ENCODE results near the gene ATG14.
"Not testable (repeated sequence)": the region's sequence is repeated elsewhere in the genome, so short reads cannot be mapped to it uniquely, and the experiment has no call there.

The ATG14 gene

DNA sequence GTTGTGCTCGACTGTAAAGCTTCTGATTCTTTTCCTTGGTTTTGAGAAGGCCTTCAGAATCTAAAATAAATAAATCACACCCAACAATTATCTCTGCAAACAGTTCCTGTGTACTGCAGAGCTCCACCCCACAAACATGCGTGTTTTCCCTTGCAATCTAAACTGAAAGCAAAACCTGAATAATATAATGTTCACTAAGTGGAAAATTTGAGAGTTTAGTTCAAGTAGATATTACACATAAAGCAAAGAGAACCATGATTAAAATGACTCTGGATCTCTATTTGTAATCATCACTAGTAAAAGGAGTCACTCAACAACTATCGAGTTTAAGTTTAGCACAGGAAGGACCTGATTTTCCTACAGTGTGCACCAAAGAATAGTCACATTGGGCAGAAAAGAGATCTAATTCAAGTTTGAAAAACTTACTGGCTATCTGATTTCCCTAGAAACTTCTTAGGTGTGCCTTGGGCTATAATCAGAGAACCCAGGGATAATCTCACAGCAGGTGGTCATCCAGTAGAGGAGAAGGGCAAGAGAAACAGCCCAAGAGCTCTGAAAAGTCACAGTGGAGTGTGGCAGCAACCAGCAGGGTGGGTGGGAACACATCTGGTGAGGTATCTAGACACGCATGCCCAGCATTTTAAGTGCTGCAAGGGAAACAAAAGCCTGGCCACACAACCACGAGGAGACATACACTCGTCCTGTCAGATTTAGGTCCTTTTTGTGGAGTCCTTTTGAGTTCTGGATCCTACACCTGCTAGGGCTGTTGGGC lies 25.4 kb downstream of the ATG14 start:
- no peak for DNase-seq

DNA sequence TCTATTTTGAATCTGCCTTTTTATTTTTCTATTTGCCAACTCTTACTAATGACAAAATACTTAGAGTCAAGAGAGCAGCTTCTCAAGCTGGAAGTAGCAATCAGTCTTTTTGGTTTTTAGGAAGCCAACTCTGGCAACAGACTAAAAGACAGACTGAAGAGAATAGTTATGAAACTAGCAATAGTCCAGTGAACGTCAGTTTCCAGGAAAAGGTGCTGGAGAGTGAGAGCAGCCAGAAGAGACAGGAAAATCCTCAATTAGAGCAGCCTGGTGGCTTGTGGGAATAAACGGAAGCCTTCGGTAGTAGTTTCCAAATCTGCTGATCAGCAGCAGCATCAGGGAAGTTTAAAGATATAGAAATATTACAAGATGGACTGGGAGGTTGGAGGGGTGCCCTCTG lies 27.1 kb downstream of the ATG14 start:
- DNase-seq, result no peak

DNA sequence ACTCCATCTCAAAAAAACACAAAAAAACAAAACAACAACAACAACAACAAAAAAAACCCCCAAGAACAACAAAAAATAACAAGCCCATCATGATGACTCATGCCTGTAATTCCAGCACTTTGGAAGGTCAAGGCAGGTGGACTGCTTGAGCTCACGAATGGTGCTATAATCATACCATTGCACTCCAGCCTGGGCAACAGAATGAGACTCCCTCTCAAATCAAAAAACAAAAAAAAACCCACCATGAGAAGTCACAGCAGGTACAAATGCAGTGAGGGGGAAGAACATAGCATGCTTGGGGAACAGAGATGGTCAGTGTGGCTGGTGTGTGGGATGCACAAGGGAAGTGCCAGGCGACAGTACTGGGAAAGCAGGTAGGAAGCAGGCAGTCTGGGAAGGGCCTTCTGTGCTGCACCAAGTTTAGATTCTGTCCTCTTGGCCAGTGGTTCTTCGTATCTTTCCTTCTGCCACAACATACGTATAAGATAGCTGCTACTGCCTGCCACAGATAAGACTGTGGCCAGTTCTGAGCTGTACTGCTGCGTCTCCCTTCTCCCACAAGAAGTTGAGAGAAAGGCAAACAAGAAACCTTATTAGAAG lies 28.0 kb downstream of the ATG14 start:
- DNase-seq, result no peak

DNA sequence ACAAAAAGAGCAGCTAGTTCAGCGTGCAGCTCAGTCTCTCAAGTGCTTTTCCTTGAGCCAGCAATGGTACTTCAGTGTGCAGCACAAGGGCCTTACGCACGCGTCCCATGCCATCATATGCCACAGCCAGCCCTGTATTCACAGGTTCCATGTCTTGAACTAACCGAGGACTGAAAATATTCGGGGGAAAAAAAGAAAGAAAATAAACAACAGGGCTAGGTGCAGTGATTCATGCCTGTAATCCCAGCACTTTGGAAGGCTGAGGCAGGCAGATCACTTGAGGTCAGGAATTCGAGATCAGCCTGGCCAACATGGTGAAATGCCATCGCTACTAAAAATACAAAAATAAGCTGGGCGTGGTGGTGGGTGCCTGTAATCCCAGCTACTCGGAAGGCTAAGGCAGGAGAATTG lies 28.6 kb downstream of the ATG14 start:
- DNase-seq, result not testable (repeated sequence)

DNA sequence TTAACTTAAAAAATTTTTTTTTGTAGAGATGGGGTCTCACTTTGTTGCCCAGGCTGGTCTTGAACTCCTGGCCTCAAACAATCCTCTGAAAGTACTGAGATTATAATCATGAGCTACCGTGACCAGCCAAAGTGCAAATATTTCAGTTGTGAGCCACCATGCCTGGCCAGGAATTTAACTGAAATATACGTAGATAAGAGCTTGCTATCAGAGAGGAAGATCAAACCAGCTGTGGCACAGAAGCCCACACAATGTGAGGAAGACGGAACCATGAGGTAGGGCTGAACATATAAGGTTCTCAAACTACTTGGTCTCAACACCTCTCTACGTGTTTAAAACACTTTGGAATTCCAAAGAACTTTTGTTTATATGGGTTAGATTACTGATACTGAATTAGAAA lies 29.1 kb downstream of the ATG14 start:
- DNase-seq, result no peak

DNA sequence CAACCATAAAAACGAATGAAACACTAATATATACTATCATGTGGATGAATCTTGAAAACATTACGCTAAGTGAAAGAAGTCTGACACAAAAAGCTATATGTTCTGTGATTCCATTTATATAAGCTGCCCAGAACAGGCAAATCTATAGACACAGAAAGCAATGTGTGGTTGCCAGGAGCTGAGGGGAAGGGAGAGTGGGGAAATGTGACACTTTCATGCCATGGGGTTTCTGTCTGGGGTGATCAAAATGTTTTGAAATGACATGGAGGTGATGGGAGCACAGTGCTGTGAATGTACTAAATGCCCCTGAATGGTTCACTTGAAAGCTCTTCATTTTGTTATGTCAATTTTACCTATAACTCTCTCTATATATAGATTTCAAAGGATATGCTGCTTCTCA lies 30.1 kb downstream of the ATG14 start:
- DNase-seq, result no peak

DNA sequence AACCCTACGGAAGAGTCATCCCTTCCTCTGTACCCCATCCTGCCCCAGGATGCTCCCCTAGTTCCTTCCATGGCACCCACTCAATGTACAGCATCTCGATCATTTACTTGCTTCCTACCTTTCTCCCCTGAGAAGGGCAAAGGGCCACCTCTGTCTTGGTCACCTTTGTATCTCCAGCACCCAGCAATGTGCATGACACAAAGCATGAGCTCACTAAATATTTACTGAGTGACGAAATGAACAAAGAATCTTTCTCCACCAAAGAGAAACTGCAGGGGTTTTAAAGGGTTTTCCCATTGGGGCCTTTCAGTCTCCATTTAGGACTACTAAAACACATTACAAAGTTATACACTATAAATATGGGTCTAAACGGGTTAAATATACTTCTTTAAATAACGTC lies 30.6 kb downstream of the ATG14 start:
- no peak for DNase-seq

DNA sequence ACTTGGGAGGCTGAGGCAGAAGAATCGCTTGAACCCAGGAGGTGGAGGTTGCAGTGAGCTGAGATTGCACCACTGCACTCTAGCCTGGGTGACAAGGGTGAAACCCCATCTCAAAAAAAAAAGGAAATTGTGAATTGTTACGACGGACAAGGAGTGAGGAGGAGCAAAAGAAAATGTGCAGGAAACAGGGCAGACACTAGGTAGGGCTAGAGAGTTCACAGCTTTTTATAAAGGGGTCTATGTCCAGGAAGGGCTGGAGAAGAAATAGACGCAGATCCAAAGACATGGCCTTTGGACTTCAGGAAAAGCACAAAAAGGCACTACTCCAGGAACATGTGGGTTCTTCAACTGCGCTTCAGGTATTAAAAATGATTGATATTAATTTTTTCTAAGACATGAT lies 34.4 kb downstream of the ATG14 start:
- no peak for DNase-seq

DNA sequence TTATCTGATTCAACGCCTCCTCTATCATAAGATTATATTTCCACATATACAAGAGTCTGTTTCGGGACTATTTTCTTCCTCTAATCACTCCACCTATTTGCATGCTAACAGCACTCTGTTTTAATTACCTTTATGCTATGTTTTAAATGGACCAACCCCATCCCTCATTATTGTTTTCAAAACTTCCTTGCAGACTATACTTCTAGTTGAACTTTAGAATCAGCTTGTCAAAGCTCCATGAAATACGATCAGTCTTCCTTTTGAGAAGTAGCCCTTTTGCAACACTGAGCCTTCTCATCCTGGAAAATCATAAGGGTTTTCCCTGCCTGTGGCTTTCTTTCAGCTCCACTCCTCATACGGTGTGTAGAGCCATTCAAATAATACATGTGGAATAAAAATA lies 36.9 kb downstream of the ATG14 start:
- no peak for DNase-seq

DNA sequence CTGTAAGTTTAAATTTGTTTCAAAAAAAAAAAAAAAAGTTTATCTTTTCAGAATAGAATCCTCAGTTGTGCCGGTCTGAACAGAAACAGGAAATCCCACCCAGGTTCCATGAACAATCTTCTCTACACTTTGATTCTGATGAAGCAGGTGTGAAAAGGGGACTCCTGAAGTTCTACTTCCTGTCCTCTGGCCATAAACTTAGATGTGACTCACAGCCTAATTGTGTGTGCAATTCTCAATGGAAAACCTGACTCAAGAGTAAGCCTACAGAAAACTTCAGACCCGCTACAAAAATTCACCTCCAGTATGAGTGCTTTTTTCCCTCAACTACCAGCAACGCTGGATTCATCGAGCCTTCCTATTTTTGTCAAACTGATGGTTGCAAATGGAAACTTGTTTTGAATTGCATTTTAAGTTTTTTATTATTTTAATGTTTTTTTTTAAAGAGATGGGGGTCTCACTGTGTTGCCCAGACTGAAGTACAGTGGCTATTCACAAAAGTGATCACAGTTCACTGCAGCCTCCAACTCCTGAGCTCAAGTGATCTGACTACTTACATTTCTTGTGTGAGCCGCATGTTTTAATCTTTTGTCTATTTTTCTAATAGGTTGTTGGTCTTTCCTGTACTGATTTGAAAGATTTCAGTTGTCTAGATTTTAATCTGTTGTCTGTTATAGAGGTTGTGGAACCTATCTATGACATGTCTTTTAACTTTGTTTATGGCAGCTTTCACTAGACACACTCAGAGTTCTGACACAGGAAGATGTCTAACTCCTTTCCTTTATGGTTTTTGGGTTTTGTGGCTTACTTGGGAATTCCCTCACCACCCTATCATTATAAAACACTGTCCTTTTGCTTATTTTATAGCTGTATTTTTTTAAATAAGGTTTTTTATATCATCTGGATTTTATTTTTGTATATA lies 37.6 kb downstream of the ATG14 start:
- no peak for DNase-seq

DNA sequence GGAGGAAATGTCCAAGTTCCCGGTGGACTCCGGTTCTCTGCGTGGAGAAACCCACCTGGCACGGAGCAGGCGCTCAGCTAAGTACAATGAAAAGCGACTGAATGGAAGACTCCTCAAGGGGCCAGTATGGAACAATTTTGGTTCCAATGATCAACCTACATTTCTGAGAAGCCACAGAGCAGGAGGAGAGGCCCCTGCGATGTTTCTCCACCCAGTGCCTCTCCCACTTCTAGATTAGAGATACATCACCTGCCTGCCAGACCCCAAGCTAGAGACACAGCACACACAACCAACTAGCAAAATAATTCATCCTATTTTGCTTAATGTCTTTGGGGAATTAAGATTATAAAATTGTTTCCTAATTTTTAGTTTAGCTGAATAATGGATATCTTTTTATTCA lies 38.8 kb downstream of the ATG14 start:
- no peak for DNase-seq

DNA sequence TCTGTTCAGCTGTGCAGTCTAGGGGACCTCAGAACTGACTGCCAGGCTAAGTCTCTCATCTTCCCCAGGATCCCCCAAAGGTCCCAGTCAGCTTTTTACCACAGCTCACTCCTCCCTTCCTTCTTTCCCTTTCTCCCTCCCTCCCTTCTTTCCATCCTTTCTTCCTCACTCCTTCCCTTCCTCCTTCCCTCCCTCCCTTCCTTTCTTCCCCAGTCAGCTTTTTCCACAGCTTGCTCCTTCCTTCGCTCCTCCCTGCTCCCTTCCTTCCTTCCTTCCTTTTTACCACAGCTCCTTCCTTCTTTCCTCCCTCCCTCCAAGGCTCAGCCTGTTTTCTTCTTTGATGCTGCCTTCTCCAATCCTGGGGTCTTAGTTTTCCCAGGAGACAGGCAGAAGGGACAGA lies 39.2 kb downstream of the ATG14 start:
- no peak for DNase-seq

DNA sequence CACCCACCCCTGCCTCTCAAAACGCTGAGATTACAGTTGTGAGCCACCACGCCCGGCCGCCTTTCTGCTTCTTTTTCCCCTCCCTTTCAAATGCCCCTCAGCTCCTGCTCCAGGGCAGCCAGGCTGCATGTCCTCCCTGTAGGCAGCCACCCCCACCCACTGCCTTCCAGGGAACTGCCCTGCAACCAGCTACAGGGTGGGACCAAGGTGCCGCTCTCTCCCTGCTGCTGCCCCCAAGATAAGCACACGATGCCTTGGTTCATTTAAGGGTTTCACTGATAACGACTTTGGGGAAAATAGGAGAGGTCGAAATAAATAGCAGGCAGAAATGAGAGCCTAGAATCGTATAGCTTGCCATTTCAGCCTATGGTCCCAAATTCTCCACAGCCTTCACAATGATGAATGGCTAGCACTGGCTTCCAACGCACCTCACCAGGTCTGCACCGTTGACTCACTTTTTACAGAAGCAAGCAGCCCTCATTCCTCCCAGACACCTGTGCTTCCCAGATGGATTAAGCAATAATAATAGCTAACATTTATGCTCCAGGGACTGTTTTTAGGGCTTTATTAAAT lies 40.7 kb downstream of the ATG14 start:
- DNase-seq, result no peak

DNA sequence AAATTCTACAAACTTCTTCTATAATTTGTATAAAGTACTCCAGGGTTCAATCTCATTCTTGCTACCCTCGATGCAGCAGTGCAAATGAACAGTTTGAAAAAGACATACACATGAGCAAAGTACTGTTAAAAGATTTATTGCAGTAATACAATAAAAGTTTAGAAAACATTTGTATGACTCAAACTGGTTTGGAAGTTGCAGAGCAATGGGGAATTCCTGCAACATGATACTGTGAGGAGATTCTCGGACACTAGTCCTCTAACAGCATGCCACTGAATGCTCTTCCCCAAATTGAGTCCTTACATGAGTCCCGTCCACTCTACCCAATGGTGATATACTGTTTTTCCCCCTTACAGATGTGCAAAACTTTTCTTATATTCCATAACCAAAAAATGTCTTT lies 45.4 kb downstream of the ATG14 start:
- DNase-seq, result no peak

DNA sequence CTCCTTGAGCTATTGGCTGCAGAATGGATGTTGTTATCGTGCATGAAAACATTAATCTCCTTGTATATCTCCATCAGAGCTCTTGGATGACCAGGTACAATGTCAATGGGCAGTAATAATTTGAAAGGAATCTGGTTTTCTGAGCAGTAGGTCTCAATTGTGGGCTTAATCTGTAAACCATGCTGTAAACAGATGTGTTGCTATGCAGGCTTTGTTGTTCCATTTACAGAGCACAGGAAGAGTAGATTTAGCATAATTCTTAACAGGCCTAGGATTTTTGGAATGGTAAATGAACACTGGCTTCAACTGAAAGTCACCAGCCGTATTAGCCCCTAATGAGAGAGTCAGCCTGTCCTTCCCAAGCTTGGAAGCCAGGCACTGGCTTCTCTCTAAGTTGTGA lies 50.4 kb downstream of the ATG14 start:
- no peak for DNase-seq

DNA sequence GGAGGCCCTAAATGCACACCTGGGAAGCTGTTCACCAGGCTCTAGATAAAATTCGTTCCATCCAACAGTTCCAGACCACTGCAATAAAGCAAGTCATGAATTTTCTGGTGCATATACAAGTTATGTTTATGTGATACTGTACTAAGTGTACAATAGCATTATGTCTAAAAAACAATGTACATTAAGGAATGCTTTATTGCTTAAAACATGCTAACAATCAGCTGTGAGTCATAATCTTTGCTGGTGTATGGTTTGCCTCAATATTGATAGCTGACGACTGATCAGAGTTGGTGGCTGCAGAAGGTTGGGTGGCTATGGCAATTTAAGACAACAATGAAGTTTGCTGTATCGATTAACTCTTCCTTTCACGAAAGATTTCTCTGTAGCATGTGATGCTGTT lies 52.3 kb downstream of the ATG14 start:
- DNase-seq, result no peak

DNA sequence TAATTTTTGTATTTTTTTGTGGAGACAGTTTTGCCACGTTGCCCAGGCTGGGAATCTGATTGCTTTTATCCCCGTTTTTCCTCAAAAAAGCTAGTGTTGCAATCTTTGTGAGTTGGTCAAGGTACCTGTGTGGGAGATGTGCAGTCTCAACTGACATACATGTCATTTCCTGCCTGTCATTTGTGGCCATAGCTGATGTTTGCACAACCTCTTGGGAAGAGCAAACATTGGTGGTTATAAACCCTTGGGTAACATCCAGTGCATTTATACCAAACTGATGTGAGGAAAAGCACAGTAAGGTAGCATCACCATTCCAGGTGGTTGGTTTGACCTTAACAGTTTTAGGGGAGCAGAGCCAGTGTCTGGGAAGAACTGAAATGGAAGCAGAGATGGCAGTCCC lies 54.7 kb downstream of the ATG14 start:
- DNase-seq, result no peak

DNA sequence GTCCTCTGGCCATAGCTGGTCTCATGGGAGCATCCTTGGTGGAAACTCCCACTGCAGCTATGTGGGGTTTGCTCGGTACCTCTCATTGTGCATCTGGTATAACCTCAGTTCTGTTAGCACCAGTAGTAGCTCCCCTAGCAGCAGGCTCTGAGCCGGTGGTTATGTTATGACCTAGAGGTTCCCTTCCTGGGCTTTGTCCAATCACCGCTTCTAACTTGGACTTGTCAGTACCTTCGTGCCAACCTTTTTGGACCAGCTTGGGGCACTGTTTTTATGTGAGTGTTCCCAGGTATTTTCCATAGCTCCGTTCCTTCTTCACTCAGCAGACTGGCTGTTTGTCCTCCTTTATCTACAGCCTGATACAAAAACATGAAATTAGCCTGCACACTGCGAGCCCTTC lies 55.7 kb downstream of the ATG14 start:
- DNase-seq, result no peak

DNA sequence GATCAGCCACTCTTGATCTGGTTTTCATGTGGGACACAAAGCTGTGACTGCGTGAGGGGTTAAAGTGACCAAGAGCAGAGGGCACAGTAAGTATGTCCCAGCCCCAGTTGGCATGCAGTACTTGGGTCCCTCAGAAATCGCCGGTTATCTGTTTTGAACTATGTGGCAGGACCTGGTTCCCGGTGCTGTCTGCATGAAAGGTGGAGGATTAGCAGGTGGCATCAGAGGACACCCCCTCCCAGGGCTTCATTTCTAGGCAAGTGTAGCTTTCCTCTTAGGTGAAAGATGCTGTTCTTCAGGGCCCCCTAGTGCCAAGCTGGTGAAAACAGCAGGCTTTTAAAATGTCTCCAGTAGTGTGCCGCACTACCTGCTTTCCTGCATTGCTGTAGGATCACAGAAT lies 57.1 kb downstream of the ATG14 start:
- no peak for DNase-seq

DNA sequence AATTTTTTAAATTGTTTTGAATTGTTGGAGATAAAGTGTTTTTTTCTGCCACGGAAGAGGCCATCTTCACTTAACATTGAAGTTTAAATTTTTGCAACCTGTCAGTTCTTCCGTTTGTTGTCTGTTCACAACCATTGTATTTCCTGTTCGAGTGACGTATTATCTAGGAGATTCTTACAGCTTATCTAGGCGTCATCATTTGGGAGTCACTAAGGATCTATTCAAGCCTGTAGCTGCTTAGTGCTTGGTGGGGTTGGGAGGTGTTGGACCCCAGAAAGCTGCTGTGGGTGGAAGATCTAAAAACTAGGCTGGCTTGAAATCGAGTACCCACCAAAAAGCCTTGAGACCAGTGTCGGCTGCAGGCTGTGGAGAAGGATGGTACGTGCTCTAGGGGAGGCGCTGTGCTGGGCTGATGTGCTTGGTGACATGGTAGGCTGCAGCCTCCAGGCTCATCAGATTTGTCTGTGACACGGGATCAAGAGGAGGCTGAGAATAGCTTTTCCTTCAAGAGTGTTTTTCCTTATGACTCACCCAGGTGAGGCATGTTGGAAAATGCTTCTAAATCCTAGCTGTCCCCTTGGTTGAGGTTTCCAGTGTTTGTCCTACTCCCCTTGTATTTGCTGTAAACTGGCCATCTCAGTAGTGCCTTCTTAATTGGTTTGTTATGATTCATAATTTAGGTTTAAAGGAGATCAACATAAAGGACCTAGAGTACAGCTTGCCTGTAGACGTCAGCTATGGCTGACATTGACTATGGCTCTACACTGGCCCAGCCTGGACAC lies 57.8 kb downstream of the ATG14 start:
- DNase-seq, result no peak

DNA sequence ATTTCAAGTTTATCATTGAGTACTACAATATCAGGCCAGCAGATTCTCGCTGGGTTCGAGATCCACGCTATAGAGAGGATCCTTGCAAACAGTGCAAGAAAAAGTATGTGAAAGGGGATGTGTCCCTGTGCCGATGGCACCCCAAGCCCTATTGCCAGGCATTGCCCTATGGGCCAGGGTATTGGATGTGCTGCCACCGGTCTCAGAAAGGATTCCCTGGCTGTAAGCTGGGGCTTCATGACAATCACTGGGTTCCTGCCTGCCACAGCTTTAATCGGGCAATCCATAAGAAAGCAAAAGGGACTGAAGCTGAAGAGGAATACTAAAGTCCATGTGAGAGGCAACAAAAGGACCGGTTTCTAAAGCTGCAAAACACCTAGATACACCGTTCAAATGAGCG lies 59.4 kb downstream of the ATG14 start:
- no peak for DNase-seq

DNA sequence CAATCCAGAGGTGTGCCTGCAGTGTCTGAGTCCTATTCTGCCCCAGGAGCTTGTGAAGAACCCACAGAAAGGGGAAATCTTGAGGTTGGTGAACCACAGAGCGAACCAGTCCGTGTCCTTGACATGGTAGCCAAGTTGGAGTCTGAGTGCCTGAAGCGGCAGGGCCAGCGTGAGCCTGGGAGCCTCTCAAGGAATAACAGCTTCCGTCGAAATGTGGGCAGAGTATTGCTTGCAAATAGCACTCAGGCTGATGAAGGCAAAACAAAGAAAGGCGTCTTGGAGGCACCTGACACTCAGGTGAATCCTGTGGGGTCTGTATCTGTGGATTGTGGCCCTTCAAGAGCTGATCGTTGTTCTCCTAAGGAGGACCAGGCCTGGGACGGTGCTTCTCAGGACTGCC lies 60.5 kb downstream of the ATG14 start:
- no peak for DNase-seq

DNA sequence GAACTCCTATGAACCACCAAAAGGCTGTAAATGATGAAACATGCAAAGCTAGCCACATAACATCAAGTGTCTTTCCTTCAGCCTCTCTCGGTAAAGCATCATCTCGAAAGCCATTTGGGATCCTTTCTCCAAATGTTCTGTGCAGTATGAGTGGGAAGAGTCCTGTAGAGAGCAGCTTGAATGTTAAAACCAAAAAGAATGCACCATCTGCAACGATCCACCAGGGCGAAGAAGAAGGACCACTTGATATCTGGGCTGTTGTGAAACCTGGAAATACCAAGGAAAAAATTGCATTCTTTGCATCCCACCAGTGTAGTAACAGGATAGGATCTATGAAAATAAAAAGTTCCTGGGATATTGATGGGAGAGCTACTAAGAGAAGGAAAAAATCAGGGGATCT lies 61.2 kb downstream of the ATG14 start:
- no peak for DNase-seq
